Ectodermal cell (in vitro differentiated cells): ENCODE data around the gene ISM2.

ENCODE experiments used
- H3K27ac ChIP-seq: 2 replicates; pipeline ENCODE4 v1.7.0; 2013; ENCODE audit warnings: mild to moderate bottlenecking, low read depth, low read length; ENCODE audit not compliant: insufficient read depth, poor library complexity, severe bottlenecking
- H3K27me3 ChIP-seq: 2 replicates; pipeline ENCODE4 v1.7.0; 2013; ENCODE audit warnings: mild to moderate bottlenecking, low read length; ENCODE audit not compliant: insufficient read depth, control insufficient read depth, poor library complexity, severe bottlenecking
- H3K36me3 ChIP-seq: one replicate; pipeline ENCODE4 v1.7.0; 2013; ENCODE audit warnings: low read length; ENCODE audit not compliant: control insufficient read depth, insufficient read depth
- H3K4me1 ChIP-seq: one replicate; pipeline ENCODE4 v1.7.0; 2013; ENCODE audit warnings: low read length; ENCODE audit not compliant: control insufficient read depth, insufficient read depth
- H3K4me3 ChIP-seq: 2 replicates; pipeline ENCODE4 v1.7.0; 2013; ENCODE audit warnings: low read depth, low read length, control low read depth; ENCODE audit not compliant: insufficient read depth
- H3K9me3 ChIP-seq: 2 replicates; pipeline ENCODE4 v1.7.0; 2013; ENCODE audit warnings: mild to moderate bottlenecking, low read length, moderate library complexity; ENCODE audit not compliant: control insufficient read depth
- WGBS, 2 experiments: methylation state at CpG; one replicate each; pipeline ENCODE4 v1.1.7; 2013; ENCODE audit warnings: missing lambda C conversion rate in 2 of 2; 5-methylcytosine and 5-hydroxymethylcytosine counted together

ISM2 gene

DNA sequence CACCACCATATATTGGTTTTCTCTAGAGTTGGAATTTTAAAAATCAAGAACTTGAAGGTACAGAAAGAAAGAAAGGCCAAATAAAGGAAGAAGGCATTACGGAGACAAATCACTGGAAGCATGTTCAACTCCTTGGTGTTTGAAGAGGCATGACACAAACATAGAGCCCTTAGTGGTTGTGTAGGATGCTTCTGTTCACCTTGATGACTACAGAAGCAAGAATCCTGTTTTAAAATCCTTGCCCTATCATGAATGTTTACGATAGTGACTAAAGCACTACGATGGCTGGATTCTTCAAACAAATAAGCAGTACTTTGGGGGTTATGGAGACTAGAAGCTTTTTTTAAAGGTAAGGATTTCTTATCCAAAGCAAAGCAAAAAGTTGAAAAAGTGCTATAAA is 10.3 kb upstream of the ISM2 start:
- Histone ChIP-seq H3K4me1 (no peaks in the 10 kb centered on the region), H3K27me3 (no peaks in the 10 kb centered on the region), H3K27ac (no peak overlapping the region), H3K9me3 (no peaks in the 10 kb centered on the region), H3K4me3 (no peak overlapping the region), H3K36me3 (no peaks in the 10 kb centered on the region)
- 92 to 99% methylated on average over 3 of the region's 3 CpGs for WGBS, 2 experiments

DNA sequence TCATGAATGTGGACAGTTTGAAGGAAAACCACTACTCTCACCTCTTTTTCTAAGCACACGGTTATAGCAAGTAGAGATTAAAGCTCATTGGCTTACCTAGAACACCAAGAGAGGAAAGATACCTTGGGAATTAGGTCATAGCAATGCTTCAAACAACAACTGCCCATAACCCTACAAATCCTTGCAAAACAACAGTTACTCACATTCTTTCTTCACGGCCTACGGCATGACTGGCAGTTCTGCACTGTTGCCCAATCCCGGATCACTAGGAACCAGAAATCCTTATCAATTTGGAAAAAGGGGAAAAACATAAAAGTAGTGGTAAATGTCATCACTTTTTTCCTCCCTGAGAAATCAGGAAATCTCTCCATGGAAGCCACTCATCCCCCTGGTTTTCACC is 9.6 kb upstream of the ISM2 start:
- no peaks in the 10 kb centered on the region for H3K4me1 ChIP-seq
- H3K9me3 ChIP-seq: peaks cover under 1% of the 10 kb centered on the region
- H3K27me3 ChIP-seq: no peaks in the 10 kb centered on the region
- H3K4me3 ChIP-seq: no peak overlapping the region
- no peaks in the 10 kb centered on the region for H3K36me3 ChIP-seq
- H3K27ac ChIP-seq: no peak overlapping the region
- 97 to 99% methylated on average over 4 of the region's 4 CpGs for whole genome bisulfite sequencing, 2 experiments

DNA sequence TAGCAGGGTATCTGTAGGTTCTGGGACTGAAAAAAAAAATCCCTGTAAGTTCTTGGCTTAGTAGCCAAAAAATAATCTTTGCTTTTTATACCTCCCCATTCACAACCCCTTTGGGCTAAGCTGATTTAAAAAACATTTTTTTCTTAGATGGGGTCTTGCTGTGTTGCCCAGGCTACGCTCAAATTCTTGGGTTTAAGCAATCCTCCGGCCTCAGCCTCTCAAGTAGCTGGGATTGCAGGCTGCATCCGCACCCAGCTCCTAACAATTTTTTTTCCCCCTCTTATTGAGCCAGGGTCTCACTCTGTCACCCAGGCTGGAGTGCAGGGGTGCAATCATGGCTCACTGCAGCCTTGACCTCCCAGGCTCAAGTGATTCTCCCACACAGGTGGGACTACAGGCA is 9.1 kb upstream of the ISM2 start:
- Histone ChIP-seq H3K4me1 (no peaks in the 10 kb centered on the region), H3K36me3 (no peaks in the 10 kb centered on the region), H3K27me3 (no peaks in the 10 kb centered on the region), H3K9me3 (peaks cover 2% of the 10 kb centered on the region), H3K4me3 (no peak overlapping the region), H3K27ac (no peak overlapping the region)
- WGBS, 2 experiments: 87 to 95% methylated on average over 3 of the region's 3 CpGs

DNA sequence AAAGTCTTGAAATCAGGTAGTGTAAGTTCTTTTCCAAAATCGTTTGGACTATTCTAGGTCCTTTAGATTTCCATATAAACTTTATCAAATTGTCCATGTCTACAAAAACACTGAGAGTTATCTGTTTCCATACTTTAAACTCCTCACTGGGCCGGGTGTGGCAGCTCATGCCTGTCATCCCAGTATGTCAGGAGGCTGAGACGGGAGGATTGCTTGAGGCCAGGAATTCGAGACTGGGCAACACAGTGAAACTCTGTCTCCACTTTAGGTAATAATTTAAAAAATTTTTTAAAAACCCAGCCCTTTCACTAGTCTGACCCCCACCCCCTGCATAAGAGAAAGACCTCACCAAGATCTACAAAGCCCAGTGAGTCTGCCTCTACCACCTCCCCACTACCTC is 6.4 kb upstream of the ISM2 start:
- WGBS, 2 experiments: 83 to 85% methylated on average over 4 of the region's 4 CpGs
- no peaks in the 10 kb centered on the region for H3K4me1 ChIP-seq
- H3K36me3 ChIP-seq: no peaks in the 10 kb centered on the region
- H3K27me3 ChIP-seq: peaks cover 9% of the 10 kb centered on the region
- peaks cover 2% of the 10 kb centered on the region for H3K9me3 ChIP-seq
- no peak overlapping the region for H3K4me3 ChIP-seq
- no peak overlapping the region for H3K27ac ChIP-seq

DNA sequence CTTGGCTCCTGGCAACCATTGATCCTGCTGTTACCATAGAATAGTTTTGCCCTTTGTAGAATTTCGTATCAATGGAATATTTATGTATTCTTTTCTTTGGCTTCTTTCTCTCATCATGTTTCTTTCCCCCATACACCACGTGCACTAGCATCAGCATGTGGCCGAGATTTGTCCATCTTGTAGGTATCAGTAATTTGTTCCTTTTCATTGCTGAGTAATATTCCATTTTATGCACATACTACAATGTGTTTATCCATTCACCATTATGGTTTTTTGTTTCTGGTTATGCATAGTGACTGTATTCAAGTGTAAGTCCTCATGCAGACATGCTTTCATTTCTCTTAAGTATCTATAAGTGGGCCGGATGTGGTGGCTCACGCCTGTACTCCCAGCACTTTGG is 4.5 kb upstream of the ISM2 start:
- peaks cover 3% of the 10 kb centered on the region for H3K4me1 ChIP-seq
- H3K36me3 ChIP-seq: no peaks in the 10 kb centered on the region
- peaks cover 2% of the 10 kb centered on the region for H3K9me3 ChIP-seq
- H3K27ac ChIP-seq: no peak overlapping the region
- WGBS, 2 experiments: 91 to 99% methylated on average over 5 of the region's 5 CpGs
- H3K4me3 ChIP-seq: no peak overlapping the region
- H3K27me3 ChIP-seq: peaks cover 28% of the 10 kb centered on the region

DNA sequence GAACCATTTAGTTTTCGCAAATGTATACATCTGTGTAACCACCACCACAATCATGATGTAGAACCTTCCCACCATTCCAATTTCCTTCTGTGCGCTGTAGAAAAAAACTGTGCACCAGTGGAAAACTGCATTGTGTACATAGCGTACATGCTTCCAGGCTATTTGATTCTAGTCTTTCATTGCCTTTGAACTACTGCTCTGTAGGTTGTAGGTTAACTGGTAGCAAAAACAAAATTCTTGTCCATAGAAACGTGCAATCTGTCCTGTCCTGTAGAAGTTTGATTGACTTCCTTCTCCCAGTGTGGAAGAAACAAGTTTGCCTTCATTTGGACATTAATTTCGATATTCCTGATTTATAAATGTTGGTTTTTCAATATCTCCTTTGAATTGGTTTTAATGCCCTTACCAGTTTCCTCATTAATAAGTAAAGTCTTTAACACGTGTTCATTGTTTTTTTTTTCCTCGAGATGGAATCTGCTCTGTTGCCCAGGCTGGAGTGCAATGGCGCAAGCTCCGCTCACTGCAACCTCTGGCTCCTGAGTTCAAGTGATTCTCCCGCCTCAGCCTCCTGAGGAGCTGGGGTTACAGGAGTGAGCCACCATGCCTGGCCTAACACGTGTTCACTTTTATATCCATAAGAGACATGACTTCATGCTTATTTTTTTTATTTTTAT is 3.6 kb upstream of the ISM2 start:
- no peak overlapping the region for H3K4me3 ChIP-seq
- peaks cover 4% of the 10 kb centered on the region for H3K4me1 ChIP-seq
- no peak overlapping the region for H3K27ac ChIP-seq
- H3K9me3 ChIP-seq: peaks cover 2% of the 10 kb centered on the region
- WGBS, 2 experiments: 85 to 92% methylated on average over 10 to 11 of the region's 11 CpGs
- H3K27me3 ChIP-seq: peaks cover 37% of the 10 kb centered on the region
- H3K36me3 ChIP-seq: no peaks in the 10 kb centered on the region

DNA sequence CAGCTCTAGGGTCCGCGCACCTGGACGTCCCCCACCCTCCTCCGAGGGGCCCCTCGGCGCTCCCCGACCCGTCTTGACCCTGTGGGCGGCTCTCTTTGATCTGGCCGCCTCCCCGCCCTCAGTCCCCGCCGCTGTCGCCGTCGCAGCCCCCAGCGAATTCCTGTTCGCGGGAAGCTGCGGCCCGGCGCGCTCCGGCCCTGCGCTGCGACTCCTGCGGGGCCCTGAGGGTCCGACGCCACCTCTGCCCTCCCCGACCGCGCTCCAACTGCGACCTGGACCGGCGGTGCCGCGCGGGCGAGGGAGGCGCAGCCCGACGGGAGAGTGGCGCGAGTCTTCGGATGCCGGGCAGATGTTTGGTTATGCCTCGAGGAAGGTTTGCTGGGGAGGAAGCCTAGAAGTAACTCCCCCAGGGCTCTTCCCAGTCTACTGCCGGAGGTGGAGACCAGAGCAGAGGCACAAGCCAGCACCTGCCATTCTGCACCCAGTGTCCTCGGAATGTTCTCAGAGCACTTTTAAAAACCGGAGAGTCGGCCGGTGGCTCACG is 440 bp upstream of the ISM2 start:
- 7 to 8% methylated on average over 53 of the region's 53 CpGs for WGBS, 2 experiments

DNA sequence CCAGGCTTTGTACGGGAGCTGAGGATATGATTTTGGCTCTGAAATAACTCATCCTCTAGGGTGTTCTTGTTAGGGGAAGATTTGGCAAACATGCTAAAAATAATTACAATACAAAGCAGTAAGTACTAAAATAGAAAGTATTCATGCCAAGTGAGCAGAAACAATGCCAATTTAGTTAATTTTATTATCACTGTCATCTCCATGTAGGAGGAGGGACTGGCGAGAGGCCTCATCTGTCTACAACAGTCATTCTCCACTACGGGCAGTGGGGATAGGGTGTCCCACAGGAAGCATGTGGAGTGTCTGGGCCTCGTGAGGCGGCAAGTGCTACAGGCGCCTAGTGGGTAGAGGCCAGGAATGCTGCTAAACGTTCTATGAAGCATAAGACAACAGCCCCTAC is 3.3 kb downstream of the ISM2 start:
- no peak overlapping the region for H3K4me3 ChIP-seq
- 91 to 96% methylated on average over 7 of the region's 7 CpGs for WGBS, 2 experiments
- H3K27me3 ChIP-seq: peaks cover 37% of the 10 kb centered on the region
- H3K27ac ChIP-seq: no peak overlapping the region
- H3K4me1 ChIP-seq: peaks cover 4% of the 10 kb centered on the region
- H3K36me3 ChIP-seq: no peaks in the 10 kb centered on the region
- no peaks in the 10 kb centered on the region for H3K9me3 ChIP-seq

More for the DNA sequence above, 440 bp upstream of the ISM2 start:
- H3K27ac ChIP-seq: no peak overlapping the region
- H3K4me3 ChIP-seq: peak overlapping the region; percentile 51
- H3K27me3 ChIP-seq: peaks cover 43% of the 10 kb centered on the region
- H3K36me3 ChIP-seq: no peaks in the 10 kb centered on the region
- H3K4me1 ChIP-seq: peaks cover 4% of the 10 kb centered on the region
- peaks cover 2% of the 10 kb centered on the region for H3K9me3 ChIP-seq

DNA sequence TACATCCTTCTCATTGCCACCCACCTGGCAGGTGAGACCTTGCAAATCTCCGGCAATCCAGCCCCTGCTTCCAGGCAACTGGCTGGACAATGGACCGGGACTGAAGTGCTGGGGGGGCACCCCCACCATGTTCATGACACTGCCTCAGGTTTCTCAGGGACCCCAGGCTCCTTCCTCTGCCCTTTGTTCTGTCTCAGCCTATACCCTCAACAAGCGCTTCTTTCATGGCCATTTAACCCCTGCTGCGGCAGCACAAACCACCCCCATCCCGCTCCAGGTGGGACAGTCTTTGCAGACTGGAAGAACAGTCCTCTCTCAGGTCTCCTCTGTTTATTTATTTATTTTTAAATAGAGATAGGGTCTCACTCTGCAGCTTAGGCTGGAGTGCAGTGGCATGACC is 7.6 kb downstream of the ISM2 start:
- Histone ChIP-seq H3K9me3 (no peaks in the 10 kb centered on the region), H3K27ac (no peak overlapping the region), H3K4me1 (no peaks in the 10 kb centered on the region), H3K36me3 (no peaks in the 10 kb centered on the region), H3K4me3 (no peak overlapping the region), H3K27me3 (no peaks in the 10 kb centered on the region)
- 79 to 89% methylated on average over 5 of the region's 5 CpGs for WGBS, 2 experiments

DNA sequence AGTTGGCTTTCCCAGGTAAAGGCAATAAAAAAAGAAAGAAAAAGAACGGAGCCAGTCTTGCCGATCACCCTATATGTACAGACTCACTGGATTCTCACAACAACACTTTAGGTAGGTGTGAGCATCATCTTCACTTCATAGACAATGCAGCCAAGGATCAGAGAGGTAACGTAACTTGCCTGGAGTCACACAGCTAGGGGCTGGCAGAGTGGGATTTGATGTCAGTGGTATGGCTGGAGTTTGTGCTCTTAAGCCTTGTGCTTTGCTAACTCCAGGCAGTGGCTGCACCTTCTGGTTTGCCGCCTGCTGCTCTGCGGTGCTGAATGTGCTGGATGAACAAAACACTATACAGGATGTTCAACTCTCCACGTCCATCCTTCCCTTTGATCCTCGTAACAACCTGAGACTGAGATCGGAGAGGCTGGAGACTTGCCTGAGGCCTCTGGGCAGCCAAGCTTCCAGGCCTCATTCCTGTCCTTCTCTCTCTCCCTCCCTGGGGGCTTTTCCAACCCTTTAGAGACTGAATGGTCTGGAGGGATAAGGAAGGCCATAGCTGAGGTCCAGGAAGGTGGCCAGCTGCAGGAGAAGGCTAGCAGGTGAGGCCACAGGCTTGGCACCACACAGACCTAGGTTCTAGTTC is 8.1 kb downstream of the ISM2 start:
- H3K27ac ChIP-seq: no peak overlapping the region
- WGBS, 2 experiments: 90% methylated on average over 8 of the region's 8 CpGs
- no peak overlapping the region for H3K4me3 ChIP-seq
- H3K36me3 ChIP-seq: no peaks in the 10 kb centered on the region
- no peaks in the 10 kb centered on the region for H3K9me3 ChIP-seq
- H3K27me3 ChIP-seq: no peaks in the 10 kb centered on the region
- H3K4me1 ChIP-seq: no peaks in the 10 kb centered on the region
